ENCODE results near the gene TRIM61.
"Not testable (repeated sequence)": the region's sequence is repeated elsewhere in the genome, so short reads cannot be mapped to it uniquely, and the experiment has no call there.

Gene TRIM61

GRCh38 chr4:164946810-164947209 lies 30.6 kb downstream of the TRIM61 start:
- TF ChIP-seq CTCF (IDR thresholded peaks at IDR 0.05; ENCODE audit: low read depth, low read length, missing control alignments): no peak
- H3K27me3 ChIP-seq (replicated peaks): no peaks in the 10 kb centered on the region
- H3K27ac ChIP-seq: no peak overlapping the region
- in situ Hi-C loops (cut with HindIII; ENCODE audit: low pct_ligation_motif_present, low sequenced_read_pairs): no loop called here
- no peaks in the 10 kb centered on the region for H3K36me3 ChIP-seq (replicated peaks)
- no peak for DNase-seq
- H3K4me3 ChIP-seq (ENCODE audit: low read depth, low read length): no peak overlapping the region

- in situ Hi-C loops (cut with HindIII; ENCODE audit: low pct_ligation_motif_present, low sequenced_read_pairs): no loop called here
- no peaks in the 10 kb centered on the region for H3K27me3 ChIP-seq (replicated peaks)
- no peak for TF ChIP-seq CTCF (IDR thresholded peaks at IDR 0.05; ENCODE audit: low read depth, low read length, missing control alignments)
- H3K27ac ChIP-seq: no peak overlapping the region
- no peak for DNase-seq
- H3K4me3 ChIP-seq (ENCODE audit: low read depth, low read length): no peak overlapping the region
- no peaks in the 10 kb centered on the region for H3K36me3 ChIP-seq (replicated peaks)
Measured at GRCh38 chr4:164945146-164945545, 32.3 kb downstream of the TRIM61 start.

GRCh38 chr4:164943192-164943591 lies 34.3 kb downstream of the TRIM61 start:
- in situ Hi-C loops (cut with HindIII; ENCODE audit: low pct_ligation_motif_present, low sequenced_read_pairs): no loop called here
- no peak for TF ChIP-seq CTCF (IDR thresholded peaks at IDR 0.05; ENCODE audit: low read depth, low read length, missing control alignments)
- H3K27me3 ChIP-seq (replicated peaks): no peaks in the 10 kb centered on the region
- no peak for DNase-seq
- H3K36me3 ChIP-seq (replicated peaks): no peaks in the 10 kb centered on the region
- H3K4me3 ChIP-seq (ENCODE audit: low read depth, low read length): no peak overlapping the region
- no peak overlapping the region for H3K27ac ChIP-seq

- no peaks in the 10 kb centered on the region for H3K36me3 ChIP-seq (replicated peaks)
- TF ChIP-seq CTCF (IDR thresholded peaks at IDR 0.05; ENCODE audit: low read depth, low read length, missing control alignments): peak; percentile 55
- no peak overlapping the region for H3K27ac ChIP-seq
- in situ Hi-C loops (cut with HindIII; ENCODE audit: low pct_ligation_motif_present, low sequenced_read_pairs): no loop called here
- no peaks in the 10 kb centered on the region for H3K27me3 ChIP-seq (replicated peaks)
- peak; percentile 22 for DNase-seq
- H3K4me3 ChIP-seq (ENCODE audit: low read depth, low read length): no peak overlapping the region
Measured at GRCh38 chr4:164937576-164938270, 39.7 kb downstream of the TRIM61 start.

GRCh38 chr4:164935865-164936606 lies 41.4 kb downstream of the TRIM61 start:
- H3K4me3 ChIP-seq (ENCODE audit: low read depth, low read length); H3K27ac ChIP-seq; DNase-seq; H3K27me3 ChIP-seq (replicated peaks); in situ Hi-C loops (cut with HindIII; ENCODE audit: low pct_ligation_motif_present, low sequenced_read_pairs); H3K36me3 ChIP-seq (replicated peaks): not testable (repeated sequence)

GRCh38 chr4:164935363-164935762 lies 42.1 kb downstream of the TRIM61 start:
- TF ChIP-seq CTCF (IDR thresholded peaks at IDR 0.05; ENCODE audit: low read depth, low read length, missing control alignments): peak; percentile 40
- H3K27ac ChIP-seq: no peak overlapping the region
- no peaks in the 10 kb centered on the region for H3K36me3 ChIP-seq (replicated peaks)
- no peaks in the 10 kb centered on the region for H3K27me3 ChIP-seq (replicated peaks)
- peak; percentile 11 for DNase-seq
- no peak overlapping the region for H3K4me3 ChIP-seq (ENCODE audit: low read depth, low read length)
- in situ Hi-C loops (cut with HindIII; ENCODE audit: low pct_ligation_motif_present, low sequenced_read_pairs): no loop called here

Data from brain microvascular endothelial cell (primary cell).